Loucy (cell line): ENCODE results near the gene BTBD9.

Experiments
- H2AFZ ChIP-seq: fragments of 200-600 bp; sonication (generic); 2 replicates; pipeline ENCODE4 v1.6.0; 2016; ENCODE audit warnings: antibody characterized with exemption, mild to moderate bottlenecking, low read length, moderate library complexity
- H3F3A ChIP-seq: fragments of 200-600 bp; 2 replicates; pipeline ENCODE4 v1.6.0; 2016; ENCODE audit warnings: antibody characterized with exemption, low read depth, mild to moderate bottlenecking
- H3K27me3 ChIP-seq: fragments of 200-600 bp; sonication (generic); 2 replicates; pipeline ENCODE4 v1.6.1; 2014; ENCODE audit warnings: low read length, mild to moderate bottlenecking; ENCODE audit not compliant: insufficient read depth, poor library complexity, severe bottlenecking
- H3K36me3 ChIP-seq: fragments of 200-600 bp; sonication (generic); 2 replicates; pipeline ENCODE4 v1.6.1; 2016; ENCODE audit warnings: low read length; ENCODE audit not compliant: insufficient read depth
- H3K4me1 ChIP-seq: fragments of 200-600 bp; sonication (generic); 2 replicates; pipeline ENCODE4 v1.5.1; 2014; ENCODE audit warnings: low read length, mild to moderate bottlenecking; ENCODE audit not compliant: insufficient read depth, poor library complexity, severe bottlenecking
- H3K4me2 ChIP-seq: fragments of 200-600 bp; sonication (generic); 2 replicates; pipeline ENCODE4 v1.6.0; 2014; ENCODE audit warnings: antibody characterized with exemption, low read length, low read depth, mild to moderate bottlenecking; ENCODE audit not compliant: poor library complexity, severe bottlenecking
- H3K4me3 ChIP-seq: fragments of 200-600 bp; sonication (generic); 2 replicates; pipeline ENCODE4 v1.5.1; 2014; ENCODE audit warnings: low read length, mild to moderate bottlenecking, mixed read lengths; ENCODE audit not compliant: poor library complexity, severe bottlenecking
- H3K79me2 ChIP-seq: fragments of 200-600 bp; sonication (generic); 2 replicates; pipeline ENCODE4 v1.6.1; 2014; ENCODE audit warnings: low read length; ENCODE audit not compliant: insufficient read depth
- H3K9ac ChIP-seq: fragments of 200-600 bp; sonication (generic); 2 replicates; pipeline ENCODE4 v1.6.0; 2014; ENCODE audit warnings: mild to moderate bottlenecking, low read depth, low read length, moderate library complexity; ENCODE audit not compliant: poor library complexity, severe bottlenecking
- H3K9me2 ChIP-seq: fragments of 200-600 bp; sonication (generic); replicated peaks from 2 replicates; pipeline ENCODE4 v1.6.1; 2016; ENCODE audit warnings: low read depth, low read length, mixed read lengths
- H3K9me3 ChIP-seq: fragments of 200-600 bp; sonication (generic); 2 replicates; pipeline ENCODE4 v1.6.1; 2014; ENCODE audit warnings: mild to moderate bottlenecking, antibody characterized with exemption, low read length, low read depth; ENCODE audit not compliant: insufficient read depth
- H4K20me1 ChIP-seq: fragments of 200-600 bp; sonication (generic); 2 replicates; pipeline ENCODE4 v1.6.0; 2014; ENCODE audit warnings: antibody characterized with exemption, low read length, mild to moderate bottlenecking; ENCODE audit not compliant: insufficient read depth, poor library complexity, severe bottlenecking
- CTCF ChIP-seq: fragments of 200-600 bp; sonication (generic); conservative IDR thresholded peaks from 2 replicates; pipeline ENCODE4 v1.5.1; 2014; ENCODE audit warnings: mild to moderate bottlenecking, antibody characterized with exemption, low read length
- EZH2phosphoT487 ChIP-seq: fragments of 200-600 bp; IDR thresholded peaks from 2 replicates; pipeline ENCODE4 v1.6.1; 2018; ENCODE audit warnings: antibody characterized with exemption, mild to moderate bottlenecking, moderate library complexity, borderline replicate concordance

Gene BTBD9

GRCh38 chr6:38654263-38654662, 14.5 kb upstream of the BTBD9 start:
- Histone ChIP-seq H3K4me1 (no peaks in the 10 kb centered on the region), H3K79me2 (no peaks in the 10 kb centered on the region), H3K27me3 (no peaks in the 10 kb centered on the region), H3K4me2 (no peak overlapping the region), H3K36me3 (no peaks in the 10 kb centered on the region), H3K9me2 (no peaks in the 10 kb centered on the region), H4K20me1 (no peaks in the 10 kb centered on the region), H2AFZ (no peak overlapping the region), H3K9me3 (no peaks in the 10 kb centered on the region), H3F3A (no peaks in the 10 kb centered on the region), H3K9ac (no peak overlapping the region), H3K4me3 (no peak overlapping the region)
- no peak for TF ChIP-seq EZH2phosphoT487
- no peak for TF ChIP-seq CTCF

GRCh38 chr6:38651121-38651784, 11.5 kb upstream of the BTBD9 start:
- Histone ChIP-seq H3K9me2 (no peaks in the 10 kb centered on the region), H4K20me1 (no peaks in the 10 kb centered on the region), H3K4me2 (no peak overlapping the region), H3K79me2 (no peaks in the 10 kb centered on the region), H2AFZ (no peak overlapping the region), H3K36me3 (no peaks in the 10 kb centered on the region), H3K4me3 (no peak overlapping the region), H3F3A (no peaks in the 10 kb centered on the region), H3K27me3 (no peaks in the 10 kb centered on the region), H3K9me3 (no peaks in the 10 kb centered on the region), H3K9ac (no peak overlapping the region), H3K4me1 (no peaks in the 10 kb centered on the region)
- no peak for TF ChIP-seq EZH2phosphoT487
- no peak for TF ChIP-seq CTCF

- Histone ChIP-seq H3K9me2 (no peaks in the 10 kb centered on the region), H3K4me1 (no peaks in the 10 kb centered on the region), H3K36me3 (no peaks in the 10 kb centered on the region), H3K79me2 (no peaks in the 10 kb centered on the region), H3K9me3 (no peaks in the 10 kb centered on the region), H4K20me1 (no peaks in the 10 kb centered on the region), H3F3A (no peaks in the 10 kb centered on the region), H3K4me3 (no peak overlapping the region), H2AFZ (no peak overlapping the region), H3K27me3 (no peaks in the 10 kb centered on the region), H3K4me2 (no peak overlapping the region), H3K9ac (no peak overlapping the region)
- TF ChIP-seq EZH2phosphoT487, result no peak
- no peak for TF ChIP-seq CTCF
Measured at GRCh38 chr6:38650207-38650752, 10.6 kb upstream of the BTBD9 start.
